ENCODE results near the gene TRIM4. TPM values are rescaled to one million over a fixed set of nuclear protein-coding genes. Genes with fewer than 3 reads are reported as not detected.

Gene TRIM4
- total RNA-seq, 1 donor from 2014 or later, result 18.7 TPM

DNA sequence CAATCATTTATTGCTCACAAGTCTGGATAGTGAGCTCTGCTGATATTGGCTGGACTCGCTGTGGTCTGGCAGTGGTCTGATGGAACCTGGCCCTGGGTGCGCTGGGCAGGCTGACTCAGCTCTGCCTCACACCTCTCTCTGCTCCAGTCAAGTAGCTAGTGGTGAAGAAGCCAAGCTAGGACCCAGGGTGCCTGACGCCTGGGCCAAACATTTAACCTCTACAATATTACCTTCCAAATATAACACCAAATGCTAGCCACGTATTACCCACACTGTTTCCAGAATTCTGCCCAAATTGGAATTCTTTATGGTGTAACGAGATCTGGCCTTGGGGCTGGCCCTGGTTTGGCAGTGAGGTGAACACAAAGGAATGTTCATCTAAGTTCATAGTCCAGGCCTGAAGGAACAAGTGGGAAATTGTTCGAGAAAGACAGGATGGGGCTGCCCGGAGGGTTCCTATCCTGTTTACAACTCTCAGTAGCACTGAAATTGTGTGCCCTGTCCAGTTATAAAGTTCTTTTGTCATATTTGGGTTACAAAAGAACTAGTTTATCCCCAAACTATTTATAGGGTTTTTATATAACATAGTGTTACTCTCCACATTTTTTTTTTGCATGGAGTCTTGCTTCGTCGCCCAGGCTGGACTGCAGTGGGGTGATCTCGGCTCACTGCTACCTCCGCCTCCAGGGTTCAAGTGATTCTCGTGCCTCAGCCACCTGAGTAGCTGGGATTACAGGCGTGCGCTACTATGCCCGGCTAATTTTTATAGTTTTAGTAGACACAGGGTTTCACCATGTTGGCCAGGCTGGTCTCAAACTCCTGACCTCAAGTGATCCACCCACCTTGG, 58.8 kb downstream of the TRIM4 start:
- DNase-seq (ENCODE audit: low read depth), result peak; percentile 83
- no peak overlapping the region for H3K4me3 ChIP-seq (ENCODE audit: low read depth, low read length)
- TF ChIP-seq, protein P1, sequence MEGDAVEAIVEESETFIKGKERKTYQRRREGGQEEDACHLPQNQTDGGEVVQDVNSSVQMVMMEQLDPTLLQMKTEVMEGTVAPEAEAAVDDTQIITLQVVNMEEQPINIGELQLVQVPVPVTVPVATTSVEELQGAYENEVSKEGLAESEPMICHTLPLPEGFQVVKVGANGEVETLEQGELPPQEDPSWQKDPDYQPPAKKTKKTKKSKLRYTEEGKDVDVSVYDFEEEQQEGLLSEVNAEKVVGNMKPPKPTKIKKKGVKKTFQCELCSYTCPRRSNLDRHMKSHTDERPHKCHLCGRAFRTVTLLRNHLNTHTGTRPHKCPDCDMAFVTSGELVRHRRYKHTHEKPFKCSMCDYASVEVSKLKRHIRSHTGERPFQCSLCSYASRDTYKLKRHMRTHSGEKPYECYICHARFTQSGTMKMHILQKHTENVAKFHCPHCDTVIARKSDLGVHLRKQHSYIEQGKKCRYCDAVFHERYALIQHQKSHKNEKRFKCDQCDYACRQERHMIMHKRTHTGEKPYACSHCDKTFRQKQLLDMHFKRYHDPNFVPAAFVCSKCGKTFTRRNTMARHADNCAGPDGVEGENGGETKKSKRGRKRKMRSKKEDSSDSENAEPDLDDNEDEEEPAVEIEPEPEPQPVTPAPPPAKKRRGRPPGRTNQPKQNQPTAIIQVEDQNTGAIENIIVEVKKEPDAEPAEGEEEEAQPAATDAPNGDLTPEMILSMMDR (conservative IDR thresholded peaks at IDR 0.05; ENCODE audit: low read depth, low read length), result no peak

DNA sequence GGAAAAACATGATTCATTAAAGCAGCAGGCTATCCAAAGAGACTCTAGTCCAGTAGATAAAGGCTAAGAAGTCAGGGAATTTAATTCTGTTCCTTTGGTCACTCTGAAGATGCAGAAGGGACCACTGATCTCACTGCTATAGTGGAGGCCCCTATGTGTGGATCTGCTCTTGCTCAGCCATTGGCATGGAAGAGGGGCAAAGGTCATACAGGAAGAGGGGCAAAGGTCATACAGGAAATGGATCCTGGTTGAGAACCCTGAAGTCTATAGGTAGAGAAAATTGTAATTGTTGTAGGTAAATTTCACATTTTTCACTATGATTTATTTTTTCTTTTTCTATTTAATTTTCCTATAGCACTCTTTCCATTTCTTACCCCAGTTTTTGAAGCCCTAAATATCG, 64.1 kb downstream of the TRIM4 start:
- no peak overlapping the region for H3K4me3 ChIP-seq (ENCODE audit: low read depth, low read length)
- TF ChIP-seq, protein P1 (conservative IDR thresholded peaks at IDR 0.05; ENCODE audit: low read depth, low read length), result no peak
- DNase-seq (ENCODE audit: low read depth), result no peak

DNA sequence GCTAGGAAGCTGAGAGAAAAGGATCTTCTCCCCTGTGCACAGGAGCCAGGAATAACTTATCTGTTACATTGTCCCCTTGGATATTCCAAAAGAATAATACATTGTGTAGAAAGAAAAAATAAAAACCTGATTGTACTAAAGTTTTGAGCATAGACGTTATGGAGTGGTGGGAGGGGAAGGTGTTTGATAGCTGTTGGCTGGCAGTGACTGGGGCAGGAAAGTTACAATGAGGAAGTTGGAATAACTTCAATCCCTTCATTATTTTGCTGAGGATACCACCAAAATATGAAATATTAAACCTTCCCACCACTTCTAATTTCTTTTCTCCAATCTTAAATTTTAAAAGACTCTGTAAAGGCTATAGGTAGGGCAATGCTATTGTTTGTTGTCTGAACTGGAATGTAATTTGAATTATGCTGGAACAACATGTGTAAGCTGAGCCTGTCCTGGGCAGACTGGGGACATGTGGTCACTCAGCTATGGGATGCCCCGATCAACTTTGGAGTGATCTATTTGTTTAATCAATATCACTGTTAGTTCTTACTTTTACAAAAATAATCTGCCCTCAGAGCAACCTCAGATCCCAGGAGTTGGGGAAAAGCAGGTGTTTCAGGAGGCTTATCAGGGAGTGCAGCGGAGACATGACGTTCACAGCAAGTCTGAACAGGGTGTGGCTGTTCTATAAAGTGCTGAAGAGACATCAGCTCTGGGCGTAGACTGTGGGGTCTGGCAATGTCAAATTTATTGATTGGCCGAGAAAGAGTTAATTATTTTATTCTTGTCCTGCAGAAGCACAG, 70.7 kb downstream of the TRIM4 start:
- no peak for DNase-seq (ENCODE audit: low read depth)
- TF ChIP-seq, protein P1 (conservative IDR thresholded peaks at IDR 0.05; ENCODE audit: low read depth, low read length), result no peak
- no peak overlapping the region for H3K4me3 ChIP-seq (ENCODE audit: low read depth, low read length)

DNA sequence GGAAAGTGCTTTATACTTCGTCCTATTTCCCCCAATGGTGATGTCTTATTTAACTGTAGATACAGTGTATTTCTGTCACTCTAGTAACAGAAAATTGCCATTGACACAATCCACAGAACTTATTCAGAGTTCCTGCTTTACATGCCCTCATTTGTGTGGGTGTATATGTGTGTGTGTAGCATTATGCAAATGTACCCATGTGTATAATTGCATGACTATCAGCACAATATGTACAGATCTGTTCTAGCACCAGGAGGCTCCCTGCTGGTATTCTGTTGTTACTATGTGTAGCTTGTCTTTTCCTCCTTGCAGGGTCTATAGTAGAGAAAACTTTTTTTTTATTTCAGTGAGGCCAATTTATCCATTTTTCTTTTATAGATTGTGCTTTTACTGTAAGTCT, 75.0 kb downstream of the TRIM4 start:
- H3K4me3 ChIP-seq (ENCODE audit: low read depth, low read length), result no peak overlapping the region
- TF ChIP-seq, protein P1 (conservative IDR thresholded peaks at IDR 0.05; ENCODE audit: low read depth, low read length), result no peak
- no peak for DNase-seq (ENCODE audit: low read depth)

DNA sequence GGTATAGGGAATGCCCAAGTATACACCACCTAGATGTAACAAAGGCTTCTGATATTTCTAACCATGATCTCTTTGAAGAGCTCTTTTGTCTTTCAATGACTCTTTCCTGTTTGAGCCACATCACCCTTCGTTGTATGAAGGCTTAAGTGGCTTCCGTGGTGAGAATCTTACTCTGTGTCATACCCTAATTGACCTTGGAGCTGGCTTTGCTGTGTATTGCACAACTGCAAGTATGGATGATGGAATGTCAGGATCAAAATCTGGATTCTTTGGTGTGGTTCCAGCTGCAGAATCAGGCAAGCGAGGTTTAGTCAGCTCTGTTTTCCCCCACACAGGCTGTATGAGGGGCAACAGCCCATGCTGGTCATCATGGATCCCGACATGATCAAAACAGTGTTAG, 75.5 kb downstream of the TRIM4 start:
- no peak for DNase-seq (ENCODE audit: low read depth)
- TF ChIP-seq, protein P1 (conservative IDR thresholded peaks at IDR 0.05; ENCODE audit: low read depth, low read length), result no peak
- no peak overlapping the region for H3K4me3 ChIP-seq (ENCODE audit: low read depth, low read length)

DNA sequence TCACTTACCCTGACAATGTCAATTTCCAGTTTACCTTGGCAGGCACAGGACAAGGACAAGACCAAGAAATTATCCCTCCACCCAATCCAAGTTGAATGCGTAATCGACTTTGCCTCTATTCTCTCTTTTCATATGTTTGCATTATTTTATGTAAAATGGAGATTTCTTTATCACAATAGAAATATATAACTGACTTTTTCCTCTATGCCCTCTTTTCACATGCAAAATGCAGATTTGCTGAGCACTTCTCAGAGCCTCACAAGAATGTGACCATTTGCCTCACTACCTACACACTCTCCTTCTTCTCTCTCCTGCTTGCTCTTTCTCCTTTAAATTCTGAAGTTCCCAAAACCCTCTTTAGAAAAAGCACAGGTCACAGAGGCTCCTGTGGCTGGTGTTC, 76.4 kb downstream of the TRIM4 start:
- no peak overlapping the region for H3K4me3 ChIP-seq (ENCODE audit: low read depth, low read length)
- no peak for DNase-seq (ENCODE audit: low read depth)
- TF ChIP-seq, protein P1 (conservative IDR thresholded peaks at IDR 0.05; ENCODE audit: low read depth, low read length), result no peak

Other genes with a start within 250 kb of the TRIM4 start
- gene CYP3A5, start 239.5 kb downstream of the TRIM4 start, total RNA-seq, result 0.75 TPM in 1 of 2 replicates, not detected in the other
- 0.12 TPM in 1 of 2 replicates, not detected in the other for gene CYP3A7, start 184.3 kb downstream of the TRIM4 start, total RNA-seq
- not detected in 2 replicates for gene CYP3A4, start 135.3 kb downstream of the TRIM4 start, total RNA-seq
- not detected in 2 replicates for gene CYP3A43, start 91.5 kb downstream of the TRIM4 start, total RNA-seq
- not detected in 2 replicates for gene OR2AE1, start 42.5 kb downstream of the TRIM4 start, total RNA-seq
- not detected in 2 replicates for gene GJC3, start 10.1 kb upstream of the TRIM4 start, total RNA-seq
- not detected in 2 replicates for gene AZGP1, start 56.5 kb upstream of the TRIM4 start, total RNA-seq
- 7.6 and 10.6 TPM in 2 replicates for gene ZKSCAN1, start 96.1 kb upstream of the TRIM4 start, total RNA-seq
- 2.4 and 10.7 TPM in 2 replicates for gene ZSCAN21, start 130.2 kb upstream of the TRIM4 start, total RNA-seq
- 16.6 and 20.3 TPM in 2 replicates for gene ZNF3, start 162.2 kb upstream of the TRIM4 start, total RNA-seq
- gene COPS6, start 169.4 kb upstream of the TRIM4 start, total RNA-seq, result 39.9 and 73.2 TPM in 2 replicates
- 188 and 355 TPM in 2 replicates for gene MCM7, start 181.9 kb upstream of the TRIM4 start, total RNA-seq
- 11.5 and 25.2 TPM in 2 replicates for gene AP4M1, start 182.1 kb upstream of the TRIM4 start, total RNA-seq
- 62.8 and 73.6 TPM in 2 replicates for gene TAF6, start 199.8 kb upstream of the TRIM4 start, total RNA-seq
- gene CNPY4, start 200.1 kb upstream of the TRIM4 start, total RNA-seq, result 8.8 and 10.1 TPM in 2 replicates
- gene MBLAC1, start 207.4 kb upstream of the TRIM4 start, total RNA-seq, result 2.6 and 3.7 TPM in 2 replicates
- gene LAMTOR4, start 229.4 kb upstream of the TRIM4 start, total RNA-seq, result 201 and 232 TPM in 2 replicates
- gene TRAPPC14, start 239.2 kb upstream of the TRIM4 start, total RNA-seq, result 9.4 and 14.9 TPM in 2 replicates
- 0.58 and 6.7 TPM in 2 replicates for gene GAL3ST4, start 249.1 kb upstream of the TRIM4 start, total RNA-seq

All from epithelial cell of proximal tubule (primary cell).